Measurements from ENCODE around the gene PRKAR1B. TPM values are rescaled to one million over a fixed set of nuclear protein-coding genes. Genes with fewer than 3 reads are reported as not detected.

Gene PRKAR1B
- polyA plus RNA-seq, 1 of the 3 experiments (the other 2 are of a cell fraction), result 63.7 TPM

DNA sequence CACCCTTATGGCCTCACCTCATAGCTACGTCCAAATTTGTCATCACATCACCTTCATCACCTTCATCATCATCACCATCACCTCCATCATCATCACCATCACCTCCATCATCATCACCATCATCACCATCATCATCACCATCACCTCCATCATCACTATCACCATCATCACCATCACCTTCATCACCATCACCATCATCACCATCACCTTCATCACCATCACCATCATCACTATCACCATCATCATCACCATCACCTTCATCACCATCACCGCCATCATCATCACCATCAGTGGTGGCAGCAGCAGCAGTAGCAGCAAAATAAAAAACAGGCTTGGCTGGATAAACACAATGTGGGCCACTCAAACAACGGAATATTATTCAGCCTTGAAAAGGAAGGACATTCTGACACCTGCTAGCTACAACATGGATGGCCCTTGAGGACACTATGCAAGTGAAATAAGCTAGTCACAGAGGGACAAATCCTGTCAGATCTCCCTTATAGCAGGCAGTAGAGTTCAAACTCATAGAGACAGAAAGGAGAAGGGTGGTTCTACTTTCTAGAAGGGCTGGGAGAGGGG, 159.7 kb downstream of the PRKAR1B start:
- Histone ChIP-seq H3K9me3 (no peaks in the 10 kb centered on the region), H3K9ac (no peak overlapping the region), H3F3A (replicated peaks; ENCODE audit: insufficient read depth) (no peaks in the 10 kb centered on the region), H3K4me3 (ENCODE audit: low read depth in 2 of 2, low read length in 1 of 2) (no peak overlapping the region), H2AFZ (ENCODE audit: low read depth) (no peak overlapping the region), H3K4me1 (ENCODE audit: control insufficient read depth in 1 of 2, insufficient read depth in 2 of 2, low read depth in 1 of 2, low read length in 1 of 2) (no peaks in the 10 kb centered on the region), H3K27ac (ENCODE audit: low read depth in 2 of 2, low read length in 1 of 2) (no peak overlapping the region), H3K27me3 (ENCODE audit: insufficient read depth) (no peaks in the 10 kb centered on the region), H3K36me3 (replicated peaks in 1 of 2; ENCODE audit: control insufficient read depth in 1 of 2, insufficient read depth in 2 of 2, low read length in 1 of 2) (peaks cover 0 to 3% of the 10 kb centered on the region in 2 experiments), H4K20me1 (ENCODE audit: insufficient read depth) (no peaks in the 10 kb centered on the region), H3K79me2 (ENCODE audit: insufficient read depth) (no peaks in the 10 kb centered on the region), H3K4me2 (no peak overlapping the region), H3K9me2 (no peaks in the 10 kb centered on the region)
- TF ChIP-seq ELF1 (IDR thresholded peaks at IDR 0.05), result no peak
- WGBS (ENCODE audit: low lambda C conversion rate), result 97% methylated on average over 2 of the region's 3 CpGs
- POLR2A ChIA-PET, result no interaction called here
- no peak for DNase-seq
- CTCF ChIA-PET, result no interaction called here

- H3K9me2 ChIP-seq, result no peaks in the 10 kb centered on the region
- POLR2A ChIA-PET, result no interaction called here
- no peak overlapping the region for H3K4me2 ChIP-seq
- 95% methylated on average over 1 of the region's 1 CpG for WGBS (ENCODE audit: low lambda C conversion rate)
- H3K4me1 ChIP-seq (ENCODE audit: control insufficient read depth in 1 of 2, insufficient read depth in 2 of 2, low read depth in 1 of 2, low read length in 1 of 2), result no peaks in the 10 kb centered on the region
- H3F3A ChIP-seq (replicated peaks; ENCODE audit: insufficient read depth), result no peaks in the 10 kb centered on the region
- no peak overlapping the region for H3K9ac ChIP-seq
- no peaks in the 10 kb centered on the region for H3K27me3 ChIP-seq (ENCODE audit: insufficient read depth)
- no peak overlapping the region for H3K27ac ChIP-seq (ENCODE audit: low read depth in 2 of 2, low read length in 1 of 2)
- H3K79me2 ChIP-seq (ENCODE audit: insufficient read depth), result no peaks in the 10 kb centered on the region
- H3K9me3 ChIP-seq, result no peaks in the 10 kb centered on the region
- H3K4me3 ChIP-seq (ENCODE audit: low read depth in 2 of 2, low read length in 1 of 2), result no peak overlapping the region
- CTCF ChIA-PET, result no interaction called here
- no peak for DNase-seq
- H2AFZ ChIP-seq (ENCODE audit: low read depth), result no peak overlapping the region
- no peaks in the 10 kb centered on the region for H3K36me3 ChIP-seq (replicated peaks in 1 of 2; ENCODE audit: control insufficient read depth in 1 of 2, insufficient read depth in 2 of 2, low read length in 1 of 2)
- H4K20me1 ChIP-seq (ENCODE audit: insufficient read depth), result no peaks in the 10 kb centered on the region
- TF ChIP-seq ELF1 (IDR thresholded peaks at IDR 0.05), result no peak
- TF ChIP-seq TEAD4 (IDR thresholded peaks at IDR 0.05; ENCODE audit: borderline replicate concordance, insufficient read depth), result no peak
- TF ChIP-seq USF1 (IDR thresholded peaks at IDR 0.05; ENCODE audit: borderline replicate concordance, low read depth), result no peak
- TF ChIP-seq PBX3 (IDR thresholded peaks at IDR 0.05), result no peak
- no peak for TF ChIP-seq GATA2 (CRISPR knock-in tag; IDR thresholded peaks at IDR 0.05)
- TF ChIP-seq TCF12 (IDR thresholded peaks at IDR 0.05), result no peak
- TF ChIP-seq FOXM1 (IDR thresholded peaks at IDR 0.05; ENCODE audit: low read depth), result no peak
- TF ChIP-seq IRF3 (IDR thresholded peaks at IDR 0.05; ENCODE audit: low read depth, low read length), result no peak
- no peak for TF ChIP-seq SMC3 (IDR thresholded peaks at IDR 0.05; ENCODE audit: low read depth, low read length)
- TF ChIP-seq RCOR1 (IDR thresholded peaks at IDR 0.05; ENCODE audit: low read length), result no peak
- TF ChIP-seq POLR2AphosphoS5 (IDR thresholded peaks at IDR 0.05; ENCODE audit: low read depth, low read length), result no peak
- no peak for TF ChIP-seq RFX5 (IDR thresholded peaks at IDR 0.05; ENCODE audit: low read length)
- no peak for TF ChIP-seq MXI1 (IDR thresholded peaks at IDR 0.05; ENCODE audit: low read depth, low read length)
- TF ChIP-seq RAD21 (IDR thresholded peaks at IDR 0.05; ENCODE audit: low read length), result no peak
- TF ChIP-seq, protein P1, sequence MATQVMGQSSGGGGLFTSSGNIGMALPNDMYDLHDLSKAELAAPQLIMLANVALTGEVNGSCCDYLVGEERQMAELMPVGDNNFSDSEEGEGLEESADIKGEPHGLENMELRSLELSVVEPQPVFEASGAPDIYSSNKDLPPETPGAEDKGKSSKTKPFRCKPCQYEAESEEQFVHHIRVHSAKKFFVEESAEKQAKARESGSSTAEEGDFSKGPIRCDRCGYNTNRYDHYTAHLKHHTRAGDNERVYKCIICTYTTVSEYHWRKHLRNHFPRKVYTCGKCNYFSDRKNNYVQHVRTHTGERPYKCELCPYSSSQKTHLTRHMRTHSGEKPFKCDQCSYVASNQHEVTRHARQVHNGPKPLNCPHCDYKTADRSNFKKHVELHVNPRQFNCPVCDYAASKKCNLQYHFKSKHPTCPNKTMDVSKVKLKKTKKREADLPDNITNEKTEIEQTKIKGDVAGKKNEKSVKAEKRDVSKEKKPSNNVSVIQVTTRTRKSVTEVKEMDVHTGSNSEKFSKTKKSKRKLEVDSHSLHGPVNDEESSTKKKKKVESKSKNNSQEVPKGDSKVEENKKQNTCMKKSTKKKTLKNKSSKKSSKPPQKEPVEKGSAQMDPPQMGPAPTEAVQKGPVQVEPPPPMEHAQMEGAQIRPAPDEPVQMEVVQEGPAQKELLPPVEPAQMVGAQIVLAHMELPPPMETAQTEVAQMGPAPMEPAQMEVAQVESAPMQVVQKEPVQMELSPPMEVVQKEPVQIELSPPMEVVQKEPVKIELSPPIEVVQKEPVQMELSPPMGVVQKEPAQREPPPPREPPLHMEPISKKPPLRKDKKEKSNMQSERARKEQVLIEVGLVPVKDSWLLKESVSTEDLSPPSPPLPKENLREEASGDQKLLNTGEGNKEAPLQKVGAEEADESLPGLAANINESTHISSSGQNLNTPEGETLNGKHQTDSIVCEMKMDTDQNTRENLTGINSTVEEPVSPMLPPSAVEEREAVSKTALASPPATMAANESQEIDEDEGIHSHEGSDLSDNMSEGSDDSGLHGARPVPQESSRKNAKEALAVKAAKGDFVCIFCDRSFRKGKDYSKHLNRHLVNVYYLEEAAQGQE (IDR thresholded peaks at IDR 0.05; ENCODE audit: low read depth, low read length), result no peak
- no peak for TF ChIP-seq EZH2phosphoT487 (IDR thresholded peaks at IDR 0.05; ENCODE audit: borderline replicate concordance, low read depth)
Observed at GRCh38 chr7:566100-566499, 161.0 kb downstream of the PRKAR1B start.
